Epithelial cell of proximal tubule (primary cell): ENCODE measurements around the gene IZUMO4. TPM values are rescaled to one million over a fixed set of nuclear protein-coding genes. Genes with fewer than 3 reads are reported as not detected.
"Not testable (repeated sequence)": the region's sequence is repeated elsewhere in the genome, so short reads cannot be mapped to it uniquely, and the experiment has no call there.

Source experiments
- DNase-seq: peaks from one replicate; pipeline ENCODE4 v3.0.0-alpha.2; 2011; ENCODE audit warnings: low read depth
- H3K4me3 ChIP-seq: 2 replicates; pipeline ENCODE4 v1.5.1; 2011; ENCODE audit warnings: low read depth, mild to moderate bottlenecking, low read length
- total RNA-seq: library from RNA; depleted of rRNA; stranded (reverse); fragments of >200 nt; gene quantifications from 2 replicates; pipeline ENCODE4 v1.2.3, GENCODE V29; 2015
- TF ChIP-seq, protein P1 (sequence below): conservative IDR thresholded peaks from 2 replicates; pipeline ENCODE4 v1.5.1; 2012; ENCODE audit warnings: low read depth, mild to moderate bottlenecking, low read length

Gene IZUMO4
- total RNA-seq, 1 donor from 2014 or later: 5.2 TPM

DNA sequence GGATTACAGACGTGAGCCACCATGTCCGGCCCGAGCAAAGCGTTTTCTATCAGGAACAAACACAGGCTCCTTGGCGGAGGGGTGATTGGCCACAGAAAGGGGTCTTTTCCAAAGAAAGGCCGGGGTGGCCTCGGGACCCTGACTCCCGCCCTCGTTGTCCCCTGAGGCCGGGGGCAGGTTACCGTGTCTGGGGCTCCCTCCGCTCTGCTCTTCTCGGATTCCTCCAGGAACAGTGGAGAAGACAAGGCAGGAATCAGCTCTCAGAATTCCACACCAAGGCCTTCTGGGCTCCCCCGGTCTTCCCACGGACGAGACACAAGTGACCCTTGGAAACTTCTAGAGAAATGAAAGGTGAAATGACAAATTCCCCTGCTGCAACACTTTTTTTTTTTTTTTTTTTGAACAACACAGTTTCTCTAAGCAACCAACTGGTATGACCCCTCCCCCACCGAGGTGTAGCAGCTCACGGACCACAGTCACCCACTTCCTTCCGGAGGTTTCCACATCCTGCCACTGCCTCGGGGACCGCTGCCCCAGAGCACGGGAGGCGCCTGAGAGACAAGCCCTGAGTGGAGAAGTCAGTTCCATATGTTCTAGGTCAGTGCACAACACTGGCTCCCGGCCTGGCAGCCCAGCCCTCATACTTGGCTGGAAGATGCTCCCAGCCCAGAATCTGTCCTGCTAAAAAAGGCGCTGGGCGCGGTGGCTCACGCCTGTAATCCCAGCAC, 11.6 kb upstream of the IZUMO4 start:
- no peak overlapping the region for H3K4me3 ChIP-seq
- no peak for DNase-seq
- TF ChIP-seq, protein P1, sequence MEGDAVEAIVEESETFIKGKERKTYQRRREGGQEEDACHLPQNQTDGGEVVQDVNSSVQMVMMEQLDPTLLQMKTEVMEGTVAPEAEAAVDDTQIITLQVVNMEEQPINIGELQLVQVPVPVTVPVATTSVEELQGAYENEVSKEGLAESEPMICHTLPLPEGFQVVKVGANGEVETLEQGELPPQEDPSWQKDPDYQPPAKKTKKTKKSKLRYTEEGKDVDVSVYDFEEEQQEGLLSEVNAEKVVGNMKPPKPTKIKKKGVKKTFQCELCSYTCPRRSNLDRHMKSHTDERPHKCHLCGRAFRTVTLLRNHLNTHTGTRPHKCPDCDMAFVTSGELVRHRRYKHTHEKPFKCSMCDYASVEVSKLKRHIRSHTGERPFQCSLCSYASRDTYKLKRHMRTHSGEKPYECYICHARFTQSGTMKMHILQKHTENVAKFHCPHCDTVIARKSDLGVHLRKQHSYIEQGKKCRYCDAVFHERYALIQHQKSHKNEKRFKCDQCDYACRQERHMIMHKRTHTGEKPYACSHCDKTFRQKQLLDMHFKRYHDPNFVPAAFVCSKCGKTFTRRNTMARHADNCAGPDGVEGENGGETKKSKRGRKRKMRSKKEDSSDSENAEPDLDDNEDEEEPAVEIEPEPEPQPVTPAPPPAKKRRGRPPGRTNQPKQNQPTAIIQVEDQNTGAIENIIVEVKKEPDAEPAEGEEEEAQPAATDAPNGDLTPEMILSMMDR: no peak

DNA sequence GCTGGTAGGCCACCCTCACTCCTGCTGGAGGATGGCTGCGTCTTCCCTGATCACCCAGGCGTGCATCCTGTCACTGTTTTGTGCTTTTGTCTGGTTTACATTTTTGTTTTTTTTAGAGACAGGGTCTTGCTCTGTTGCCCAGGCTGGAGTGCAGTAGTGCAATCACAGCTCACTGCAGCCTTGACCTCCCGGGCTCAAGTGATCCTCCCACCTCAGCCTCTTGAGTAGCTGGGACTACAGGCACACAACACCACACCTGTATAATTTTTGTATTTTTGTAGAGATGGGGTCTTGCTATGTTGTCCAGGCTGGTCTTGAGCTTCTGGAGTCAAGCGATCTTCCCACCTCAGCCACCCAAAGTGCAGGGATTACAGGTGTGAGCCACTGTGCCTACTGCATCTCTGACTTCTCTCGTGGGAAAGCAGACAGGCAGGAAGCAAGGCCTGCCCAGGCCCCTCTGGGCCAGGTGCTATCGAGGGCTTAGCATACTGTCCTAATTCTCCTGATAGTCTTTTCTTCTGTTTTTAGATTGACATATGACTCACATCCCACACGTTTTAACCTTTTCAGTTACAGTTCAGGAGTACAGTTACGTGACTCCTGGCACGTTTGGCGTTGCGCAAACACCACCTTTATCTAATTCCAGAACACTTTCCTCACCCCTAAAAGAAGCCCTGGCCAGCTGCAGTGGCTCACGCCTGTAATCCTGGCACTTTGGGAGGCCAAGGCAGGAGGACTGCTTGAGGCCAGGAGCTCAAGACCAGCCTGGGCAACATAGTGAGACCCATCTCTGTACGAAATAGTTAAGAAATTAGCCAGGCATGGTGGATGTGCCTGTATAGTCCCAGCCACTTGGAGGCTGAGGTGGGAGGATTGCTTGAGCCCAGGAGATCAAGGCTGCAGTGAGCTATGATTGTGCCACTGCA, 9.8 kb upstream of the IZUMO4 start:
- DNase-seq, H3K4me3 ChIP-seq: not testable (repeated sequence)

DNA sequence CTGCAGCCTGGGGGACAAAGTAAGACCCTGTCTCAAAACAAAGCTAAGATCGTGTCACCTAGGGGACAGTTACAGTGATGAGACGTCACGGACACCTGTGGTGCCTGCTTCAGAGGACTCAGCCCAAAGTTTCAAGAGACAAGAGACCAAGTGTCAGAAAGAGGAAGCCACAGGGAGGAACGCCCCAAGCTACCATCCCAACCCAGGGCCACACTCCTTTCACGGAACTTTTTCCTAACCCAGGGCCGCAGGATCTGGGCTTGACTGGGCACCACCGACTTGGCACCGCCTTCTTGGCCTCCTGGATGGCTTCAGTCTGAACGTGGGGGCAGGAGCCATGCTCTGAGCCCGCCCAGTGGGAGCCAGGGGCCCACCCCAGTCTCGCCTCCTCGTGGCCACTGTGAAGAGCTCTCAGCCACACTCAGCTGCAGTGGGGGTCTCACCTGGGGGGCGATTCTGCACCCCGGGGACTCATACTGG, 9.1 kb upstream of the IZUMO4 start:
- no peak for DNase-seq
- TF ChIP-seq, protein P1: no peak
- H3K4me3 ChIP-seq: no peak overlapping the region

DNA sequence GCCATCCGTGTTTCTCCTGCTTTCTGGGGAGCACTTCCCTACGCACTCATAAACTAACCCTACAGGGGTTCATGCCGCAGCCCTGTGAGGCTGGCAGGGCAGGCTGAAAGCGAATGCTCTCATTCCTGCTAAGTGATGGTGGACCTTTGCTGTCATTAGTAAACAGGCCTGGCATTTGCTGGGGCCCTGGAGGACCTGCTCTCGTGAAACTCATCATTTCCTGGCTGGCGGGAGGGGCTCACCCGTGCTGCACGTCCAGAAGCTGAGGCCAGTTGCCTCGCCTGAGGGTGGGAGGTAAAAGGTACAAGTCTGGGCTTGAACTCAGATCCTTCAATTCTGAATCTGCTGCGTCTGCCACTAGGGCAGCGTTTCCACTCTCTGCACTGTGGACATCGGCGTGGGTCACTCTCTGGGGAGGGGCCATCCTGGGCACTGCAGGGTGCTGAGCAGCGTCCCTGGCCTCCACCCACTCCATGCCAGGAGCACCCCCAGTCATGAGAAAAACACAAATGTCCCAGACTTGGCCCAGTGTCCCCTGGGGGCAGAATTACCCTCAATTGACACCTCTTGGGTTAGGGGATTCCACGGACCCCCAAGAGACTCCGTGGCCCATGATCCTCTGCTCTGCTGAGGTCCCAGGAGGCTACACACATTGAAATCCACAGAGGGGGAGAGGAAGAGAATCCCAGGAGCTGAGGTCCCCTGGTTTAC, 7.6 kb upstream of the IZUMO4 start:
- H3K4me3 ChIP-seq: no peak overlapping the region
- TF ChIP-seq, protein P1: no peak
- DNase-seq: no peak

DNA sequence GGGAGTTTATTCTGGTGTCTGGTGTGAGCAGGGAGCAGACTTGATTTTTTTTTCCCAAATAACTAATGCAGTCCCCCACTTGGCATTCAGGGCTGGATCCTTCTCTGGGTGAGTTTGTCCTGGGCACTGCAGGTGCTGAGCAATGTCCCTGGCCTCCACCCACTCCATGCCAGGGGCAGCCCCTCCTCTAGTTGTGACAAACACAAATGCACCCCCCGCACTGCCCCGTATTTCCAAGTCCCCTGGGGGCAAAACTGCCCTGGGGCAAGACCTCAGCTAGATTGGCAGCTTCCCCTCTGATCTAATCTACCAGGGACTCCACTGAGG, 7.0 kb upstream of the IZUMO4 start:
- DNase-seq: no peak
- TF ChIP-seq, protein P1: no peak
- no peak overlapping the region for H3K4me3 ChIP-seq

DNA sequence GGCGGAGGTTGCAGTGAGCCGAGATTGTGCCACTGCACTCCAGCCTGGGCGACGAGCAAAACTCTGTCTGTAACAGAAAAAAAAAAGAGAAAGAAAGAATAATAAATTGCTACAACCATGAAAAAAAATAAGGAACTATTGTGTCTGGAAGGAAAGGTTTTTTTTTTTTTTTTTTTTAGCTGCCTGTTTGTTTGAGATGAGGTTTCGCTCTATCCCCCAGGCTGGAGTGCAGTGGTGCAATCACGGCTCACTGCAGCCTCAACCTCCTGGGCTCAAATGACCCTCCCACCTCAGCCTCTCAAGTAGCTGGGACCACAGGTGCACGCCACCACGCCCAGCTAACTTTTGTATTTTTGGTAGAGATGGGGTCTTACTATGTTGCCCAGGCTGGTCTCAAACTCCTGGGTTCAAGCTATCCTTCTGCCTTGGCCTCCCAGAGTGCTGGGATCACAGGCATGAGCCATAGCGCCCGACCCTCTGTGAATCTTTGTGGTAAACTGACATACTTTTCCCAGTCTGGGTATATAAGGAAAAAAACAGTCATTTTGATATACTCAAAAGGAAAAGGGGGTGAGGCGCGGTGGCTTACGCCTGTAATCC, 4.7 kb upstream of the IZUMO4 start:
- not testable (repeated sequence) for DNase-seq, H3K4me3 ChIP-seq

DNA sequence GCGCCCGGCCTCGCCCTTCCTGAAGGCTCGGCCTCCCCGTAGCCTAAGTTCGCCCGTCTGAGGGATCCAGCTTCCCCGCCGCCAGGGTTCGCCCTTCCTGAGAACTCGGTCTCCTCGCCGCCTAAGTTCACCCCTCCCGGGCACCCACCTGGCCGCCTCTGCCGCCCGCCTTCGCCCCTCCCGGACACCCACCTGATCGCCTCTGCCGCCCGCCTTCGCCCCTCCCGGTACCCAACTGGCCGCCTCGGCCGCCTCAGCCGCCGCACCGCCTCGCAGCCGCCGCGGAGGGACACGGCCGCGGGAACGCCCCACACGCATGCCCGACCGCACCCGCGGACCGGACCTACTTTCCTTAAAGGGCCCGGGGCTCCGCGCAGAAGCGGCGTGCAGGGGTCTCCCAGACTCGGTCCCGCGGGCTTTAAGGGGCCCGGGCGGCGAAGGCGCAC, 658 bp upstream of the IZUMO4 start, which contains the start of gene MOB3A:
TSS of gene MOB3A (minus strand) at position 293 of the 446 bp plus-strand sequence. CDS start 17,766 bp downstream, outside the sequence.
- no peak for DNase-seq
- TF ChIP-seq, protein P1: peak; percentile 38
- H3K4me3 ChIP-seq: peak within 1 kb of the TSS; percentile 81
